Central memory CD4-positive, alpha-beta T cell (primary cell): ENCODE measurements around the gene CELF4.

ENCODE experiments used
- DNase-seq: peaks from one replicate; pipeline ENCODE4 v3.0.0; 2022

Gene CELF4

DNA sequence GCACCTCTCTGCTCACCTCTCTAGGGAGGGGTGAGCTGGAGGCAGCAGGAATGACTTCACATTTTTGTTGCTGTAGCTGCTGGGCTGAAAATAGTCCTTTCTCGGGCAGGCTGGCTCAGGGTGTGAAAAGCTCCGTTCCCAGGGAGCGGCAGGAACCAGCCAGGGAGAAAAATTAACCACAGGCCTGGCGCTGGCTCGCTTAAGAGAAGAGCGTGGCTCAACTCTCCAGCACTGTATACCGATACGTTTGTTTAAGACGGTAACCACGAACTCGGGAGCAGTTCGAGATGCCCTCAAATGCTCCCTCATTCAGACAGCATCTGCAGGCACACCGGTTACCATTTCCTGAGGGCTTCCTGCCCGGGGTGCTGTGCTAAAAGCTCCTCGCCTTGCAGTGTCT is 129.6 kb downstream of the CELF4 start:
- no peak for DNase-seq

DNA sequence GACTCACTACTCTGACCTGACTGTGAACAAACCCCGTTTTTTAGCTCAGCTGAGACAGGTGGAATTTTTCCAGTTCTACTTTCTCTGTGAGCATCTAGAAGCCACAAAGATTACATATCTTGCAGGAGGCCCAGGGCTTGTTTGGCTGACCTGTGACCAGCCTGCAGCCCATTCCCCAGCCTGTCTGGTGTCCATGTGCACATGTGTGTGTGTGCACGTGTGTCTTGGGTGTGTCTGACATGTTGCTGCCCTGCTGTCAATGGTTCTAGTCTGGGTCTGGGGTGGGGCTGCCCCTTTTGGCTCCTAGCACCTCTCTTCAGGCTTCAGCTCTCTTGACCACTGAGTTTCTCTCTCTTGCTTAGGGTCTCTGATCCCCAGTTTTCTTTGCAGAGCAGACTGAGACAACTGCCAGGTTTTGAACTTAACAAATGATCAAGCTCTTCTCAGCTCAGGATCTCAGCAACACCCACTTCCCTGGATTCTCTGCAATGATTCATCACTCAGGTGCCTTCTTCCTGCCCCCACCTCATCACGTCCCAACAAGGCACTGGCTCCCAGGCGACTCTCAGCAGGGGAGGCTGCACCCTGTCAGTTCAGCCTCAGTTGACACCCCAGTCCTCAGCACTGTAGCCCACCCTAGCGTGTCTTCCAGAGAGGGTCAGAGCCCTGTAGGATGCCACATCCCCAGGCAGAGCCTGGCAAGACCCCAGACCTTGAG is 130.3 kb downstream of the CELF4 start:
- no peak for DNase-seq

DNA sequence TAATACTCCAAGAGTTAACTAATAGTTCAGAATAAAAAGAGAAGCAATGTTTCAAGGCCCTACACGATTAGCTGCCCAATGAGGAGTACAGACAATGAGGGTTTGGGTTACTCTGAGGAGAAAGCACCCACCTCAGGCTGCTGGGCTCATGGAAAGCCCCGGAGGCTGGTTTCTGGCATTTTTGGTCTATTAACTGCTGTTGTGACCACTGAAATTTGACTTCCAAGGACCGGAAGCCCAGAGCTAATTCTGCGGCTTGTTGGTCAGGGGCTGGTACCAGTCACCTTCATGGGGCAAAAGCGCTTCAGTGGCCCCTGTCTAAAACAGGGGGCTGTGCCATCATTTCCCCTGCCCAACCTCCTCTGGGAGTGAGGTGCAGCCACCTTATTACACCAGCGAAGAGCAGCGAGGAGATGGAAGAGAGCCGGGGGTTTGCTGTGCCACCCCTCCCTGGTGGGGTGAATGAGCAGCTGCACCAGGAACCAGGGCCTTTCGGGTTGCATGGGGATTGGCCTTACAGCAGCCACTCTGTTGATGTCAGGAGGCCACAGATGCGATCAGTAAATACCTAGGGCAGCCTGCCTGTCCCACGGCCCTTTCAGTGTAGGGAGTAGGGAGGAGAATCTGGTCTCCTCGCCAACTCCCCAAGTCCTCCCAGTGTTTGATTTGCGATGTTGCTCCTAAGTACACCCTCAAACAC is 131.3 kb downstream of the CELF4 start:
- no peak for DNase-seq

DNA sequence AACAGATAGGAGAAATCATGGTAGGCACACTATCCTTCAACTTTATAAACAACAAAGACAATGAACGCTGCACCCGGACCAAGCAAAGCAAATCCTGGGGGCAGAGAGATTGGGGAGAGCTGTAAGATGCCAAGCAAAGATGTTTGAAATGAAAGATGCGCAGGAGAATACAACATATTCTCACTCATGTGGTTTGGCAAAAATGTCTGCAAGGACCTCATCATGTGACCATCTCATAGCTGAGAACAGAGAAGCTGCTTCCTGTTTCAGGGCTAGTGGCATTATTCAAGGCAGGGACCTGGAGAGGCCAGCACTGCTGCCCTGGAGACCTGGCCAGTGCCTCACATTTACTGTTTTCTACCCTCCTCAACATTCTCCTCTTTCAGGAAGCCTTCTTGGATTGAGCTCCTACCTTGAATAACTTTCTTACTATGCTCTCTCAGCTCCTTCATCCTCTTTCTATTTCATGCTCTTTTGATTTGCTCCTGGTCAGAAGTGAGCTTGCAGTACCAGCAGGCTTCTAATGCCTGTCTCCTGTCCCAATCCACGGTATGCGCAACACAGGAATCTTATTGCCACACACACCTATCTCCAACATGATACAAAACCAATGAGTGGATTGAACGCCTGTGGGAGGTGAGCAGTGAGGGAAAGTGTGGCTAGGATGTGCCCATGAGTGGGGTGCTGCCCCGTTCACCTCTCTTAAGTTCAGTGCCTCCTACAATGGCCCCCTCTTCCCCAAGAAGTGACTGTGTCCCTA is 133.0 kb downstream of the CELF4 start:
- no peak for DNase-seq

DNA sequence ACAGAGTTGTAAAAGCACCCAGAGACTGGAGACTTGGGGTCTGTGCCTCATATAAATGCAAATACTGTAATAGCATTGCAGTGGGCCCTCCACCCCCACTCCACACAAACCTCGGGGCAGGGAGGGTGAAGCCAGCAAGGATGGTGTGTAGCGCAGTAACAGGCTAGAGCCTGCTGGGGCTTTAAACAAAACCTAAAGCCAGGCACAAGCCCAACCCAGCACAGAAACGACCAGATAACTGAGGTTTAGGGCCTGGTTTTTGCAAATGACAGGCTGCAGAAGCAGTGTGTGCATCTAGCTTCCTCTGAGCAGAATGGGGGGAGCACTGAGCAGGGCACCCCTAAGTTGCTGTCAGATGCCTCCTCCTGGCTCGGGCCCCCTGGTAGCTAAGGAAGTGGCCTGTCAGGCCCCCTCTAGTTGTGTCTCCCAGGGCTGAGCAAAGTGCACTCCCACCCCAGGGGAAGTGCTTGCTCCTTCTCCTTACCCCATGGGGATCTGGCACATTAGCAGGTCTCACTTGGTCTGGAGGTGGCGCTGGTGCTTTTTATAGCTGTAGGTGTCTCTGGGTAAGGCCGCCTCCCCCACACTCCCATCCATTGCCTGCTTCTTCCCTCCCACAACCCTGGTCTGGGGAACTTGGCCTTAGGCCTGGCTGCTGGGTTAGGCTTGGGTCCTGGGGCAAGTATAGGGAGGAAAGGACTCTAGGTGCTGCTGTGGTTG is 135.1 kb downstream of the CELF4 start:
- no peak for DNase-seq

DNA sequence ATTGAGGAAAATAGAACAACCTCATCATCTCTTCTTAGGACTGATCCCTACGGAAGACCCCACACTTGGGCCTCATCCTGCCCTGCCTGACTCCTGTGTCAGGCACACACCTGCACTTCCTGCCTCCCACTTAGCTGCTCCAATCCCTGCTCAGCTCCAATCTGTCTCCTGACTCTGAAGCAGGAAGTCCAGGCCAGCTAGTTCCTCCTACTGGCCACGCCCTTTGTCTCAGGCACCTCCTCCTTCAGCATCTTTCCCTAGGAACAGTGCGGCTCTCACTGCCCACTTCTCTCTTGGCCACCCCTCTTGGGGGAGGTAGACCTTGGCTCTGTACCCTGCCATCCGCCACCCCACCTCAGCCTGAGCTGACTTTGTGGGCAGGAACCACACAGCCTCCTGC is 135.8 kb downstream of the CELF4 start:
- no peak for DNase-seq

DNA sequence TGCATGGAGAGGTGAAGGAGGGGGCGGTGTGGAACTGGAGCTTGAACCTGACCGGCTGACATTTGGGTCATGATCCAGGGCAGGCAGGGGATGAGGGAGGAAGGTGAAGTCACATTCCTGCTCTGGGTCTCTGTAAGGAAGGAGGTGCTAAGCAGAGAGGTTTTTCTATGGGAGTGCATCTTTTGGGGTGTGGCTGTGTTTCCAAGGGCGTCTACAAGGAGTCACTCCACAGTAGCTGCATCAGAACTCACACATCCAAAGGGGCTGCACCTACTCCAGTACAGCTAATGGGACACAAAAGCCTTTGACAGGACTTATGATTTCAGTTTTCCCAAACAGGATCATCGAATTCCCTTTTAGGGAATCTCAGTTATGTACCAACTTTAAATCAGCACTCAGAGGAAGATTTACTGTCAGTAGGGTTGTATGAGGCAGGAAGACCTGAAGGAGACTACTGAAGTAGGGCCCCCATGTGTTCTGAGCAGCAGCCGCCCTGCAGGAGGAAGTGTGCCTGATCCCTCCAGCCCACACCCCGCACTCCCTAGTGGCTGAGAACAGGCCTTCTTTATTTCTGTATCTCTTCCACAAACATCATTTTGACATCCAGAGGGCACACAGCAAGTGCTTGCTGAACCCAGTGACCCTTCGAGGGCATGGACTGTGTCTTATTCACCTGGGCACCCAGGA is 137.2 kb downstream of the CELF4 start:
- DNase-seq, result no peak

DNA sequence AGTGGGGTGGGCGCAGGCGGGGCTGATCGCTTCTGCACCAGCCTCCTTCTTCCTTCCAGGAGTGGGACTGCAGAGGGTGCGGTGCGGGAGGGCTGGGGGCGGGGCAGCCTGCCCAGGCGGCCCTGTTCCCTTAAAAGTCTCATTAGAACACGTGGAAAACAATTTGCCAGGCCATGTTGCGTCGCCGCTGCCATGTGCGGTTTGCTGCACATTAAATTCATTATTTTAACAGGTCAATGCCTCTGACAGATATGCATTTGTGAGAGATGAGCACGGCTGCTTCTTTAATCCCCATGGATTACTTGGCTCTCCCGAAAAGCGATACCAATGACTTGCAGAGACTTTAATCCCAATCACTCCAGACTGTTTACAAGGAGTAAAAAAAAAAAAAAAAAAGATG is 139.0 kb downstream of the CELF4 start:
- no peak for DNase-seq

DNA sequence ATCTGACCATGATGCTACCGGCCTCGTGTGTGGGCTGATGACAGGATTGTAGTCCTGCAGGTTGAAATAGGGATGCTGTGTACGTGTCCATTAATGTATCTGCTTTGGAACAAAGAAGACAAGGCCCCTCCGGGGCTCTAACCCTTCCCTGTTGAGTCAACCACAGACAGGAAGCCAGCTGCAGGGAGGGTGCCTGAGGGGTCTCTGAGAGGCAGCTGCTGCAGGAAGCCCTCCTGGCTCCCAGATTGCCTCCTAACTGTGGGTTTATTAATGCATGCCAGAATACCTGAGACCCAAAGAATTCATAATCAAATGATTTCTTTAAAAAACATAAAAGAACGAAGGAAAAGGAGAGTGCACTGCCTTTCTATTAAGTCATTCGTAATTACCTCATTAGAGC is 140.4 kb downstream of the CELF4 start:
- no peak for DNase-seq

DNA sequence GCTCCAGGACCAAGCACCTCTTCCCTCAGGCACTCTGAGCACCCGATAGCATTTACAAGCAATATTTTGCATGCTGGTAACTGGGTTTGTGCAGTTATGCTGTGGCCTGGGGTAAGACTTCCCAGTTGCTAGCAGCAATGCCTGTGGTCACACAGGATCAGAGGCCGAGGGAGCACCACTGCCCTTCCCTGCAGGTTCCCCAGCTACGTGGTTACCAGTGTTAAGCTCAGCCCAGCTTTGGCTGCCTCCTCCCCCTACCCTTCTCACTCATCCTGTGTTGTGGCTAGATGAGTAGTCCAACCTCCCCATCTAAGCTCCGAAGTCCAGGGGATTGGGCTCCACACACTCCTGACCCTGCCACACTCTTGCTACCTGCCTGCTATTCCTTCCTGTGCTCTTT is 141.1 kb downstream of the CELF4 start:
- DNase-seq, result no peak

DNA sequence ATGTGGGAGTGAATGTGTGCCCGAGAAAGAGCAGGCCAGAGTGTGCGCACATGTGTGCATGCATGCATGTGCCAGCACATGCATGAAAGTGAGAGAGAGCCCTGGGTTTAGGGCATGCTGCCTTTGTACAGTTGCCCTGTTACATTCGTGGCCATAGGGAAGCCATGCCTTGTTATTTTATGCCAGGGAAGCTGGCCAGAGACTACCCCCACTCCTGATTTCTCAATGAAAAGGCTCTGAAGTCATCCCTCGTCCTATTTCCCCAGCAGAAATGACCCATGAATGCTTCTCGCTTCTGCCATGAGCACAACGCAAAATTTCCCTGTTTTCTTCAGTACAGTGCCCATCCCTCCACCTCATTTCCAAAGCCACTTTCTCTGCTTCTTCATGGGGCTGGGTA is 143.0 kb downstream of the CELF4 start:
- no peak for DNase-seq

DNA sequence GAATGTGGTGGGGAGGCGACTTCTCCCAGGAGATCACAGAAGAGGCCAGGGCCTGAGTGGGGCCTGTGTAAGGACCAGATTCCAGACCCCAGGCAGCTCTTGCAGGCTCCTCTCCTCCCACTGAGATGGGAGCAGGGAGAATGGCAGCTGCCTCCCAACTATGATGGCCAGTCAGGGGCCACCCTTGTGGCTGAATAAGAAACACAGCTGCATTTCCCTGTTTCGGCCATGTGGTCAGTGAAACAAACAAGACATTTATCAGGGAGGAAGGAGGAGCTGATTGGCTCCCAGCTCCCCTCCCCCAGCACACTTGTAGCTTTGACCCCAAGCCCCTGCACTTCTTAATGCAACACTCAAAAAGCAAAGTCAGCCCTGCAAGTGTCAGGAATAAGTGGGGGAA is 143.5 kb downstream of the CELF4 start:
- DNase-seq, result no peak

DNA sequence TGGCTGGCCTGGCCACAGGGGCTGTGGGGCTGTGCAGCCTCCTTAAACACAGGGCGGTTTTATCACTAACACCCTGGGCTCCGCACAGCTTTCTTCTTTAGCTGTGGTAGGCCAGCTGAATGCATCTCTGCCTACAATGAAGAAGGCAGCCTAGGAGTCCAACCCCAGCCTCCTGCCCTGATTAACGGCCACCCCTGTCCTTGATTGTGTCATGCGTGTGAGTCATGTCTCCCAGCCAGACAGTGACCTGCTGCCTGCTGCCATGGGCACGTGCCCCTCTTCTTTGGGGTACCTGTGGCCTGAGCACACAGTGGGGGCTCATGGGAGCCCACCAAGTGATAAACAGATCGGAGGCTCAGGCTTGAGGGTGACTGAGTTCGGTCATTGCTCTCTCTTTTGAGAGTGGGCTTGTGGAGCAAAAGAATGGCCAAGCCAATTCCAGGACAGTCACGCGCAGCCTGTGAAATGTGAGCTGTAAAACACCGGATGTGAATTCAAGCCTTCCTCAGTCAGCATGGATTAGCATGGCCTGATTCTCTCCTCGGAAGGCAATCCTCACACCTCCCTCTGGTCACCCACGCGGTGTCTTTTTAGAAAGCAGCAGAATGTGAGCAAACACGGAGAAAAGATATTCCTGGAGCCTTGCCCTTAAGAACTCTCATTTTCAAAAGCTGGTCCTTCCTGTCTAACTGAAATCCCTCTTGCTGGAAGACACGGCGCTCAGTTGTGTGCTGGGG is 144.1 kb downstream of the CELF4 start:
- no peak for DNase-seq

DNA sequence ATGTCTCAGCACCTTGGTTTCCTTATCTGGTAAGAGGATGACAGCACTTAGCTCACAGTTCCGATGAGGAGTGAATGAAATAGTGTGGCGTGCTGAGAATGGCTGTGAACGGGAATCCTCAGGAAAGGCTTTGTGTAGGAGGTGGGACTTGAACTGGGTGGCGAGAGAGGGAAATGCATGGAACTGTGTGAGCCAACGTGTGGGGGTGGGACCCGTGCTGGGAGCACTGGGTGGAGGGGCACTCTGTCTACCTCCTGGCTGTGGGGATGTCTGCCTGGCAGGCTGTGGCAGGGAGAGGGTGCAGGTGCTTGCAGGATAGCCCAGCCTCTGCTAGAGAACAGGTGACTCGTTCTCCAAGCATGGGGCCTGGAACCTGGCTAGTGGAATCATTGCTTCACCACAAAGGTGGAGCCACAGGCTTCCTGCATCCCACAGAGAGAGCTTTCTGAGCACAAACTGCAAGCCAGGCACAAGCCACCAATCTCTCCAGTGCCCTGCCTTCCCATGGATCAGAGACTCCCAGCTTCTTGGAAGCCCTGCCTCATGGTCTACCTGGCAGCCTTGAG is 145.2 kb downstream of the CELF4 start:
- DNase-seq, result no peak

DNA sequence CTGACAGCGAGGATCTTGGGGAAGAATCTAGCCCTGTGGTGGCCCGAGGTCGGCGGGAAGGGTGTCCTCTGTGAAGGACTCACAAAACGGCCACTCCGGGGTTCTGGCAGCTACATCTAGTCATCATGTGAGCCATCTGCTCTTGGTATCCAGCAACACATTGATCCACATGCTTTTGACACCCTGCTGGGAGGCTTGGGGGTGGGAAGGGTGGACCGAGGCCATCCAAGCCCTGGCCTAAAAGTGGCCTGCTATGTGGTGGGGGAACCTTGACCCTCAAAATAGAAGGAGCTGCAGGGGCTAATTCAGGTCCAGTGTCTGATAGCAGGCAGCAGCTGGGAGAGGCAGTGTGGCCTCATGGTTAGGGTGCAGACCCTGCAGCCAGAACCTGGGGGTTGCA is 145.7 kb downstream of the CELF4 start:
- DNase-seq, result no peak

DNA sequence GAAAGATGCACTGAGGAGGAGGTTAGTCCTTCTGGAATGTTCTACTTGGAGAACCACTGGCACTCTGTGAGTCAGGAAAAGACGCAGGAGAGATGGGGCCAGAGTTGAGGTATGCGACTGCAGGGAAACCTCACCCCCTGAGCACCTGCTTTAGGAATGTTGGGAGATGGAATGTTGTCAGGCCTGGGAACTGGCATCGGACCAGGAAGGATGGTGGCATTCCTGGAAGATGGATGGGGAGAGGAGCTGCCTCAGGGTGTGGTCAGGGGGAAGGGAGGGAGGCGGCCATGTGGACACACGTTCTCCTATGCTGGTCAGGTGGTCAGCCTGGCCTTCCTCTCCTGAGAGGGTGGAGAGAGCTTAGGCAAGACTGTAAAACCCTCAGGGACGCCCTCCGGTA is 146.3 kb downstream of the CELF4 start:
- DNase-seq, result no peak

DNA sequence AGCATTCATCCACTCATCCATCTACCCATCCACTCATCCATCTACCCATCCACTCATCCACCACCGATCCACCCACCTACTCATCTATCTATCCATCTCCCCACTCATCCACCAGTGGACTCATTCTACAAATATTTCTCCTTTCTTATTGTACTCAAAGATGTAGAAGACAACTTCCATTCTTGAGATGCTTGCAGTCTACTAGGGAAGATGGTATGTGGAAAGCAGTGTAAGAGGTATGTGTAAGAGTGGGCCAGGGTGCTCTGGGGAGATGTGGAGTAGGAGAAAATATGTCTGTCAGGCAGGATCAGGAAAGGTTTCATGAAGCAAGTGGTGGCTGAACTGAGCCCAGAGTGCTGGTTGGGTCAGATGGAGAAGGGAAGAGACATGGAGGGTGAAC is 150.8 kb downstream of the CELF4 start:
- no peak for DNase-seq

DNA sequence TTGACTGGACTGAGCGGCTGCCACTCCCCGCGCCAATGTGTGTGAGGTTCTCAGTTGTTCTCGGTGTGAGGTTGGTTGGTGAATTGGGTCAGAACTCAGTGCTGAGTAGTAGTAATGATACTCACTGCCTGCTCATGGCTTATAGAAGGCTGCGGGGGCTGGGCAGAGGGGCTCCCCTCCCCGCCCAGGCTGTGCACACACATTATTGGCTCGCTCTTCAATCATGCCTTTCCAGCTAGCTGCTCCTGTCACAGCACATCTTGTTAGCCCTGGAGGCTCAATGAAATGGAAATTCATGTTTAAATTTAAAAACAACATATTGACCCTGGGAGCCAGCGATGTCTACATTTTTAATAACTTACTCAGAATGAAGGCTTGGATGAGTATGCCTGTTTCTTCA is 152.8 kb downstream of the CELF4 start:
- no peak for DNase-seq

DNA sequence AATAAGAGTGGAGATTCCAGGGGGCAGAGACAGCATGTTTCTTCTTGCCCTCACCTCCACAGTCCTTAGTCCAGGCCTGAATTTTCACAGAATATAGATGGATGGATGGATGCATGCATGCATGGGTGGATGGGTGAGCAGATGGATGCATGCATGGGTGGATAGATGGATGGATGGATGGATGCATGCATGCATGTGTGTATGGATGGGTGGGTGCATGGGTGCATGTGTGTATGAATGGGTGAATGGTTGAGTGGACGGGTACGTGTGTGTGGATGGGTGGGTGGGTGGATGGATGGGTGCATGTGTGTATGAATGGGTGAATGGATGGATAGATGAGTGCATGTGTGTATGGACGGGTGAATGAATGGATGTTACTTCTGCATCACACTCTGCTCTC is 153.3 kb downstream of the CELF4 start:
- DNase-seq, result no peak

DNA sequence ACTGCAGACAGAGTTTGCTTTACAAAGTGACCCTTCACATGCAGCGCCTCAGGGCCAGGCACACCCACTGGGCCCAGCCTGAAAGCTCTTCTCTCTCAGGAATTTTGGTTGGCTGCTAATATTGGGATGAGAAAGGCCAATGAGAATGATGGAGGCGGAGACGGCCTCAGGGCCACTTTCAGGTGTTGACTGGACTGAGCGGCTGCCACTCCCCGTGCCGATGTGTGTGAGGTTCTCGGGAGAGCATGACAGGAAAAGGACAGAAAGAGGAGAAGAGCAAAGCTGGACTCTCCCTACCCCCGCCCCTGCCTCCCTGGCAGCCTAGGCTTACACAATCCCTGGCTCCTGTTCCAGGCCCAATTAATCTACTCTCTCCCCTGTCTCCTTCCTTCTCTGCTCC is 155.7 kb downstream of the CELF4 start:
- no peak for DNase-seq

DNA sequence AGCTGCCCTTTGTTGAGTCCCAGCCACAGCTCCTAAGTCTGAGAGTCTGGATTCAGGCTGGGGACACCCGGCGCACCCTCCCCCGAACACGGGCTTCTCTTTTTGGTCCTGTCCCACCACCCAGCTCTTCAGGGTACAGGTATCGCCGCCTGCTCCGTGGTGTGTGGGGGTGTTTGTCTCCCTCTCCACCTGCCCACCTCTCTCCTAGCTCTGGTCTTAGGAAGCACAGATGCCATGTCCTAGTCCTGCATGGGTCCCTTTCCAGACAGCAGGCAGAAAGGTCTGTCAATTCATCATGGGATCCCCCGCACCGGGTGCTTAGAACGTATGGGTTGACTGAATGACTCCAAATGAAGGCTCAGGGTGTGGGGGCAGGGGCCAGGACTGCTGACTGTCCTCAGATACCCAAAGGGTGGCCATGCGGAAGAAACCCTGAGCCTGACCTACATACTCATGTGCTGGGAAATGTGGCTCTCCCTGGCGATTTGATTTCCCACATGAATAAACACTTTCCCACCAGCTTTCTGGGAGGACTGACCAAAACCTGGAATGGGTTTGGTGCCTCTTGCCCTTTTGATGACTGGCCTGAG is 156.8 kb downstream of the CELF4 start:
- DNase-seq, result no peak
